ENCODE results near the gene C11orf97.

The C11orf97 gene

GRCh38 chr11:94515398-94515797 is 3.1 kb downstream of the C11orf97 start:
- TF ChIP-seq YY1 (IDR thresholded peaks at IDR 0.05; ENCODE audit: low read depth), result no peak
- TF ChIP-seq TAF1 (IDR thresholded peaks at IDR 0.05; ENCODE audit: low read depth), result no peak
- TF ChIP-seq CREB1 (IDR thresholded peaks at IDR 0.05; ENCODE audit: low read depth), result no peak
- no peak for TF ChIP-seq RAD21 (IDR thresholded peaks at IDR 0.05; ENCODE audit: low read depth)
- no peak for TF ChIP-seq REST (IDR thresholded peaks at IDR 0.05; ENCODE audit: low read depth)
- no peak for TF ChIP-seq CEBPB (IDR thresholded peaks at IDR 0.05)

GRCh38 chr11:94516725-94517124 is 4.5 kb downstream of the C11orf97 start:
- TF ChIP-seq YY1 (IDR thresholded peaks at IDR 0.05; ENCODE audit: low read depth), result no peak
- no peak for TF ChIP-seq CEBPB (IDR thresholded peaks at IDR 0.05)
- TF ChIP-seq NFIC (IDR thresholded peaks at IDR 0.05), result no peak

GRCh38 chr11:94518300-94518699 is 6.0 kb downstream of the C11orf97 start:
- TF ChIP-seq CEBPB (IDR thresholded peaks at IDR 0.05), result no peak
- no peak for TF ChIP-seq EGR1 (IDR thresholded peaks at IDR 0.05)

GRCh38 chr11:94519478-94520084 is 7.3 kb downstream of the C11orf97 start:
- TF ChIP-seq RAD21 (IDR thresholded peaks at IDR 0.05; ENCODE audit: low read depth) (peak; percentile 53), YY1 (IDR thresholded peaks at IDR 0.05; ENCODE audit: low read depth) (no peak), TCF12 (IDR thresholded peaks at IDR 0.05; ENCODE audit: low read depth) (no peak), CREB1 (IDR thresholded peaks at IDR 0.05; ENCODE audit: low read depth) (no peak), MAX (IDR thresholded peaks at IDR 0.05) (no peak), TEAD4 (IDR thresholded peaks at IDR 0.05) (peak; percentile 45; the same call in 1 of the 2 replicates), ZBTB7A (IDR thresholded peaks at IDR 0.05; ENCODE audit: low read depth) (no peak)

GRCh38 chr11:94521684-94522083 is 9.4 kb downstream of the C11orf97 start:
- no peak for TF ChIP-seq CEBPB (IDR thresholded peaks at IDR 0.05)
- no peak for TF ChIP-seq CREB1 (IDR thresholded peaks at IDR 0.05; ENCODE audit: low read depth)
- TF ChIP-seq RAD21 (IDR thresholded peaks at IDR 0.05; ENCODE audit: low read depth), result peak; percentile 10; the same call in 1 of the 2 replicates

GRCh38 chr11:94524341-94524740 is 12.1 kb downstream of the C11orf97 start:
- TF ChIP-seq TCF12 (IDR thresholded peaks at IDR 0.05; ENCODE audit: low read depth) (no peak), TAF1 (IDR thresholded peaks at IDR 0.05; ENCODE audit: low read depth) (no peak), NFIC (IDR thresholded peaks at IDR 0.05) (no peak), MAX (IDR thresholded peaks at IDR 0.05) (no peak), RAD21 (IDR thresholded peaks at IDR 0.05; ENCODE audit: low read depth) (no peak), TEAD4 (IDR thresholded peaks at IDR 0.05) (no peak), EGR1 (IDR thresholded peaks at IDR 0.05) (no peak), CREB1 (IDR thresholded peaks at IDR 0.05; ENCODE audit: low read depth) (no peak), REST (IDR thresholded peaks at IDR 0.05; ENCODE audit: low read depth) (no peak), USF1 (IDR thresholded peaks at IDR 0.05) (no peak), EP300 (IDR thresholded peaks at IDR 0.05; ENCODE audit: borderline replicate concordance) (no peak), ZBTB7A (IDR thresholded peaks at IDR 0.05; ENCODE audit: low read depth) (no peak), CEBPB (IDR thresholded peaks at IDR 0.05) (no peak), YY1 (IDR thresholded peaks at IDR 0.05; ENCODE audit: low read depth) (no peak), FOXM1 (IDR thresholded peaks at IDR 0.05; ENCODE audit: borderline replicate concordance, low read depth) (no peak)

- TF ChIP-seq NFIC (IDR thresholded peaks at IDR 0.05), result peak; percentile 78
- peak; percentile 61 for TF ChIP-seq TEAD4 (IDR thresholded peaks at IDR 0.05)
- no peak for TF ChIP-seq ZBTB7A (IDR thresholded peaks at IDR 0.05; ENCODE audit: low read depth)
Measured at GRCh38 chr11:94525546-94526324, 13.5 kb downstream of the C11orf97 start.

Data from Ishikawa (cell line).